ENCODE results near the gene SERAC1. TPM values are rescaled to one million over a fixed set of nuclear protein-coding genes. Genes with fewer than 3 reads are reported as not detected.

The SERAC1 gene
- total and polyA plus RNA-seq, 4 donors, result 2.0 to 4.4 (median 2.3) TPM

DNA sequence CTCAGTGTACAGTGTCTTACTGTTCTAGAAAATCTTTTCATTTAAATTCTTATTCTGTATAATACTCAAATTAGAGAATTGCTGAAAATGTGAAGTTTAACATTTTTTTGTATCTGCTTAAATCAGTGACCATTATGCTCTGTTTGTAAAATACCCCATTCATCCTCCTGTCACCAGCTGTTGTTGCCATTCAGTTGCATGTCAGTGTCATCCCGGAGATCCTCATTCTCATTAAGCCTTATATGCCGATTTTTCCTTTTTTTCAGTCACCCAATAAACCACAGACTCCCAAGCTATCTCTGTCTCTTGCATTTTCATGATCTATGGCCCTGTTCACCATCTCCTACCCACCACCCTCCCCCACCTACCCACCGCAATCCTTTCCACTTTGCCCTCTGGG is 20.5 kb upstream of the SERAC1 start:
- 88% methylated on average over 3 of the region's 3 CpGs for WGBS
- Histone ChIP-seq H3K36me3 (ENCODE audit: control insufficient read depth in 4 of 4, insufficient read depth in 3 of 4, low read depth in 1 of 4, low read length in 3 of 4) (peaks cover 1 to 5% (median 3%) of the 10 kb centered on the region in 4 donors), H3K9me3 (ENCODE audit: control insufficient read depth in 4 of 4, low read length in 3 of 4) (no peaks in the 10 kb centered on the region), H3K27ac (ENCODE audit: low read depth in 1 of 2, low read length in 2 of 2) (no peak overlapping the region), H3K27me3 (ENCODE audit: control insufficient read depth in 4 of 4, insufficient read depth in 4 of 4, low read length in 3 of 4) (no peaks in the 10 kb centered on the region), H3K4me1 (ENCODE audit: control insufficient read depth in 4 of 4, insufficient read depth in 4 of 4, low read length in 3 of 4) (peaks cover 0 to 9% (median 0%) of the 10 kb centered on the region in 4 donors), H3K9ac (ENCODE audit: low read depth in 1 of 2, low read length in 2 of 2) (no peak overlapping the region), H3K4me3 (ENCODE audit: low read depth in 1 of 3, low read length in 3 of 3) (no peak overlapping the region)
- no peak for TF ChIP-seq RAD21 (IDR thresholded peaks at IDR 0.05)
- TF ChIP-seq HNF4G (IDR thresholded peaks at IDR 0.05), result no peak
- TF ChIP-seq TAF1 (conservative IDR thresholded peaks at IDR 0.05), result no peak
- no peak for TF ChIP-seq YY1 (IDR thresholded peaks at IDR 0.05)
- TF ChIP-seq NR2F2 (IDR thresholded peaks at IDR 0.05), result no peak
- TF ChIP-seq EGR1 (IDR thresholded peaks at IDR 0.05; ENCODE audit: low read depth in 2 of 2), result no peak
- no peak for TF ChIP-seq JUND (IDR thresholded peaks at IDR 0.05)
- TF ChIP-seq CTCF (IDR thresholded peaks at IDR 0.05; ENCODE audit: low read depth, low read length, missing input control), result no peak
- TF ChIP-seq, protein P1, sequence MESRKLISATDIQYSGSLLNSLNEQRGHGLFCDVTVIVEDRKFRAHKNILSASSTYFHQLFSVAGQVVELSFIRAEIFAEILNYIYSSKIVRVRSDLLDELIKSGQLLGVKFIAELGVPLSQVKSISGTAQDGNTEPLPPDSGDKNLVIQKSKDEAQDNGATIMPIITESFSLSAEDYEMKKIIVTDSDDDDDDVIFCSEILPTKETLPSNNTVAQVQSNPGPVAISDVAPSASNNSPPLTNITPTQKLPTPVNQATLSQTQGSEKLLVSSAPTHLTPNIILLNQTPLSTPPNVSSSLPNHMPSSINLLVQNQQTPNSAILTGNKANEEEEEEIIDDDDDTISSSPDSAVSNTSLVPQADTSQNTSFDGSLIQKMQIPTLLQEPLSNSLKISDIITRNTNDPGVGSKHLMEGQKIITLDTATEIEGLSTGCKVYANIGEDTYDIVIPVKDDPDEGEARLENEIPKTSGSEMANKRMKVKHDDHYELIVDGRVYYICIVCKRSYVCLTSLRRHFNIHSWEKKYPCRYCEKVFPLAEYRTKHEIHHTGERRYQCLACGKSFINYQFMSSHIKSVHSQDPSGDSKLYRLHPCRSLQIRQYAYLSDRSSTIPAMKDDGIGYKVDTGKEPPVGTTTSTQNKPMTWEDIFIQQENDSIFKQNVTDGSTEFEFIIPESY (IDR thresholded peaks at IDR 0.05), result no peak
- TF ChIP-seq SP1 (IDR thresholded peaks at IDR 0.05), result no peak
- TF ChIP-seq, protein P2, sequence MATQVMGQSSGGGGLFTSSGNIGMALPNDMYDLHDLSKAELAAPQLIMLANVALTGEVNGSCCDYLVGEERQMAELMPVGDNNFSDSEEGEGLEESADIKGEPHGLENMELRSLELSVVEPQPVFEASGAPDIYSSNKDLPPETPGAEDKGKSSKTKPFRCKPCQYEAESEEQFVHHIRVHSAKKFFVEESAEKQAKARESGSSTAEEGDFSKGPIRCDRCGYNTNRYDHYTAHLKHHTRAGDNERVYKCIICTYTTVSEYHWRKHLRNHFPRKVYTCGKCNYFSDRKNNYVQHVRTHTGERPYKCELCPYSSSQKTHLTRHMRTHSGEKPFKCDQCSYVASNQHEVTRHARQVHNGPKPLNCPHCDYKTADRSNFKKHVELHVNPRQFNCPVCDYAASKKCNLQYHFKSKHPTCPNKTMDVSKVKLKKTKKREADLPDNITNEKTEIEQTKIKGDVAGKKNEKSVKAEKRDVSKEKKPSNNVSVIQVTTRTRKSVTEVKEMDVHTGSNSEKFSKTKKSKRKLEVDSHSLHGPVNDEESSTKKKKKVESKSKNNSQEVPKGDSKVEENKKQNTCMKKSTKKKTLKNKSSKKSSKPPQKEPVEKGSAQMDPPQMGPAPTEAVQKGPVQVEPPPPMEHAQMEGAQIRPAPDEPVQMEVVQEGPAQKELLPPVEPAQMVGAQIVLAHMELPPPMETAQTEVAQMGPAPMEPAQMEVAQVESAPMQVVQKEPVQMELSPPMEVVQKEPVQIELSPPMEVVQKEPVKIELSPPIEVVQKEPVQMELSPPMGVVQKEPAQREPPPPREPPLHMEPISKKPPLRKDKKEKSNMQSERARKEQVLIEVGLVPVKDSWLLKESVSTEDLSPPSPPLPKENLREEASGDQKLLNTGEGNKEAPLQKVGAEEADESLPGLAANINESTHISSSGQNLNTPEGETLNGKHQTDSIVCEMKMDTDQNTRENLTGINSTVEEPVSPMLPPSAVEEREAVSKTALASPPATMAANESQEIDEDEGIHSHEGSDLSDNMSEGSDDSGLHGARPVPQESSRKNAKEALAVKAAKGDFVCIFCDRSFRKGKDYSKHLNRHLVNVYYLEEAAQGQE (IDR thresholded peaks at IDR 0.05), result no peak
- no peak for TF ChIP-seq FOXA1 (IDR thresholded peaks at IDR 0.05)
- TF ChIP-seq FOXA2 (IDR thresholded peaks at IDR 0.05), result no peak
- TF ChIP-seq GABPA (IDR thresholded peaks at IDR 0.05 in 1 of 2, conservative IDR thresholded peaks at IDR 0.05 in 1 of 2), result no peak
- TF ChIP-seq RXRA (IDR thresholded peaks at IDR 0.05), result no peak
- no peak for TF ChIP-seq HNF4A (conservative IDR thresholded peaks at IDR 0.05)
- TF ChIP-seq, protein P3, sequence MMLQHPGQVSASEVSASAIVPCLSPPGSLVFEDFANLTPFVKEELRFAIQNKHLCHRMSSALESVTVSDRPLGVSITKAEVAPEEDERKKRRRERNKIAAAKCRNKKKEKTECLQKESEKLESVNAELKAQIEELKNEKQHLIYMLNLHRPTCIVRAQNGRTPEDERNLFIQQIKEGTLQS (IDR thresholded peaks at IDR 0.05), result no peak
- TF ChIP-seq, protein P4, sequence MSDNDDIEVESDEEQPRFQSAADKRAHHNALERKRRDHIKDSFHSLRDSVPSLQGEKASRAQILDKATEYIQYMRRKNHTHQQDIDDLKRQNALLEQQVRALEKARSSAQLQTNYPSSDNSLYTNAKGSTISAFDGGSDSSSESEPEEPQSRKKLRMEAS (IDR thresholded peaks at IDR 0.05), result no peak
- DNase-seq (ENCODE audit: low spot score), result no peak
